Measurements from ENCODE around the gene TIMM21. TPM values are rescaled to one million over a fixed set of nuclear protein-coding genes. Genes with fewer than 3 reads are reported as not detected.

Gene TIMM21
- total RNA-seq, 2 experiments from 2014 or later, result 23.8 to 24.6 TPM

DNA sequence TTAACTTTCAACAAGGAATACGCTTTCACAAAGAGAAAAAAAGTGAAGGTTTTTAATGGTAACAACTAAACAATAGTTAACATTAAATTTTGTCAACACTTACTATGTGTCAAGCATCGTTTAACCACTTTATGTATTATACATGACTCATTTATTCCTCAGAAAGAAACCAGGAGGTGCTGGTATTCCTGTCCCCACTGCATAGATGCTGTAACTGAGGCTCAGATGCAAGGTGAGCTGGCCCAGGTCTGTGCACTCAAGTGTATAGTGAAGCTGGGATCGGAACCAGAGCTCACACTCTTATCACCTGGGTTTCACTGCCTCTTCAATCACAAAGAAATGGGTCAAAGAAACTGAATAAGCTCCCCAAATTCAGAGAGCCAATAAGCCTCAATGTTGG is 17.2 kb upstream of the TIMM21 start:
- no peaks in the 10 kb centered on the region for H3K9me3 Mint-ChIP-seq
- H3K36me3 Mint-ChIP-seq (ENCODE audit: low read depth), result no peaks in the 10 kb centered on the region
- no peak overlapping the region for H3K27ac Mint-ChIP-seq
- DNase-seq, result no peak
- ChIA-PET CTCF (no interaction called here), POLR2A (no interaction called here)
- H3K27me3 Mint-ChIP-seq, result no peaks in the 10 kb centered on the region
- H3K4me1 Mint-ChIP-seq, result no peaks in the 10 kb centered on the region
- H3K4me3 Mint-ChIP-seq, result no peak overlapping the region

DNA sequence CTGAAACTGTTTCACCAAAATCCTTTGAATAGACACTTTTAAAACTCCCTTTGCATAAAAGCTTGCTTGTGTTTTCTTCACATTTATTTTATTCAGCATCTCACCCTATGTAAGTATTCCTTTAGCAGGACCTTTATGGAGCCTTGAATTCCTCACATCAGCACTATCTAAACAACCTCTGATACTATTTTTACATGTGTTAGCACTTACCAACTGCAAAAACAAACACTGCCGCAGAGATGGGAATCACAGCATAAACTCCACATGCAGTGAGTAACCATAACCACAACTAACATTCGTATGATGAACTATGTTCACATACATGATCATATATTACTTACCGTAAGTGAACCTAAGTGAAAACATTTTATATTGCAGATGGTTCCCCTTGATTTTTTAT is 16.1 kb upstream of the TIMM21 start:
- no peak for DNase-seq
- Mint-ChIP-seq H3K4me1 (no peaks in the 10 kb centered on the region), H3K27me3 (no peaks in the 10 kb centered on the region), H3K9me3 (no peaks in the 10 kb centered on the region), H3K36me3 (ENCODE audit: low read depth) (no peaks in the 10 kb centered on the region), H3K27ac (no peak overlapping the region), H3K4me3 (no peak overlapping the region)
- ChIA-PET CTCF (no interaction called here), POLR2A (no interaction called here)

DNA sequence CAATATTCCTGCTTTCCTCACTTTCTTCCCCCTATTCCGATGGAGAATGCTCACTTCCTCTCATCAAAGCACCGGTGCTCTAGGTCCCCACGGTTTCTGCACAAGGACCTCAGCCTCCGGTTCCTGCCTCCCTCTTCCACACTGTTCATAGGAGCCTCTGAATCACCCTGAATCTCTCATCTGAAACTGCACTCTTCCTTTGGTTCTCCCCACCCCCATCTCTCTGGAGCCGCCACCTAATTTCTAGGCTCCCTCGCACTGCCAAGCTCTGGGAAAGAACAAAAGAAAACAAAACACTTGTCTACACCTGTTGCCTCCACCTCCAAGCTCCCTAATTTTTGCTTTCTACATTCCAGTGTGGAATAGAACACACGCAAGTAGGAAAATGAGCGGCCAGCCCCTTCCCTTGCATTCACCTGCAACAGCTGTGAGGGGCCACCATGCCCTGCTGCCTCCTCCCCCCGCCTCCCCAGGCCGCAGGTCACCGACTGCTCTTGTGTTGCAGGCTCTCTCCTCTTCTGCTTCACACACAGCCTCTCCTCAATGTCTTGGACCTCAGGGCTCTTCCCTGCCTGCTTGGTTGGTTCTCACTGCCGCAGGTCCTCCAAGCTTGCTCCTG is 10.3 kb upstream of the TIMM21 start:
- no peaks in the 10 kb centered on the region for H3K36me3 Mint-ChIP-seq (ENCODE audit: low read depth)
- CTCF ChIA-PET, result interaction anchor here (1.4 to 2.2 kb wide), 2 partner anchors 13 to 20 kb away, joined by 3 to 7 read pairs; no protein-coding TSS in a partner anchor
- DNase-seq, result no peak
- no peaks in the 10 kb centered on the region for H3K9me3 Mint-ChIP-seq
- POLR2A ChIA-PET, result no interaction called here
- H3K27ac Mint-ChIP-seq, result no peak overlapping the region
- no peak overlapping the region for H3K4me3 Mint-ChIP-seq
- H3K4me1 Mint-ChIP-seq, result peaks cover 6% of the 10 kb centered on the region
- H3K27me3 Mint-ChIP-seq, result peaks cover 3% of the 10 kb centered on the region

DNA sequence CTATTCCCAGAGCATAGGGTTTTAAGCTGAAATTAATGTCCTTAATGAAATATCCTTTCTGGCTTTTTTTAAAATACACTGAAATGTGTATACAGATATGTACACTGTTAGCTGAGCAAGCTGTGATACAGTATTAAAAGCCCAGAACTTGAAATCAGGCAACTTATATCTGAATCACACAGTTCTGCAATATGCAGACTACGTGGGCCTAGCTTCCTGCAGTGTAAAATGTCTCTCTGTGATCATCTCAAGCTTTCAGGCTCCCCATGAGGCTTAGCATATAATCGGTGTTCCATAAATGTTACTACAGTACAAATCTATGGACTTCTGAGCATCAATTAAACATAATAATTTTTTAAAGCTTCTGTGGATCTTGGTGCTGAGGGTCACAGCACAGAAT is 8.9 kb upstream of the TIMM21 start:
- H3K4me1 Mint-ChIP-seq, result peaks cover 6% of the 10 kb centered on the region
- H3K9me3 Mint-ChIP-seq, result no peaks in the 10 kb centered on the region
- ChIA-PET POLR2A (no interaction called here), CTCF (interaction anchor here (1.4 to 2.2 kb wide), 3 partner anchors 9 to 18 kb away, joined by 3 to 7 read pairs (median 3); no protein-coding TSS in a partner anchor)
- no peak overlapping the region for H3K4me3 Mint-ChIP-seq
- H3K36me3 Mint-ChIP-seq (ENCODE audit: low read depth), result no peaks in the 10 kb centered on the region
- no peak for DNase-seq
- peaks cover 3% of the 10 kb centered on the region for H3K27me3 Mint-ChIP-seq
- no peak overlapping the region for H3K27ac Mint-ChIP-seq

DNA sequence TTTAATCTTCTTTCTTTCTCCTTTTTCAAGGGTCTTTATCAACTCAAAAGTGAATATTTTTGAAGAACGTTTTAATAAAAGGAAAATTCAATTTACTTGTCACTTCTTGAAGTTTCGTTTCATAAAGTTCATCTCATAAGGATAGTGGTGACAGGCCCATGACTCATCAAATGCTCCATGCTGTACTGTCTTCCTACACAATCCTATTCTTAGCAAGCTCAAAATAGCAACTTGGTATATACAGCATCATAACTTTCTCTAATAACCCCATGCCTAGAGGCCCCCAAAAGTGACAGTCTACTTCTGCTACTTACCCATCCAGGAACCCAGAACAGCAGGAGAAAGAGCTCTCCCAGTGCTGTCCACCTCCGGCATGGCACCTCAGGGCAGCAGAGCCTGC is 8.4 kb upstream of the TIMM21 start:
- H3K4me3 Mint-ChIP-seq, result no peak overlapping the region
- no peaks in the 10 kb centered on the region for H3K9me3 Mint-ChIP-seq
- no peaks in the 10 kb centered on the region for H3K36me3 Mint-ChIP-seq (ENCODE audit: low read depth)
- no peak for DNase-seq
- CTCF ChIA-PET, result interaction anchor here (1.4 to 2.2 kb wide), 2 partner anchors 10 to 15 kb away, joined by 3 to 7 read pairs; no protein-coding TSS in a partner anchor
- no peak overlapping the region for H3K27ac Mint-ChIP-seq
- peaks cover 3% of the 10 kb centered on the region for H3K27me3 Mint-ChIP-seq
- POLR2A ChIA-PET, result no interaction called here
- H3K4me1 Mint-ChIP-seq, result peaks cover 6% of the 10 kb centered on the region

DNA sequence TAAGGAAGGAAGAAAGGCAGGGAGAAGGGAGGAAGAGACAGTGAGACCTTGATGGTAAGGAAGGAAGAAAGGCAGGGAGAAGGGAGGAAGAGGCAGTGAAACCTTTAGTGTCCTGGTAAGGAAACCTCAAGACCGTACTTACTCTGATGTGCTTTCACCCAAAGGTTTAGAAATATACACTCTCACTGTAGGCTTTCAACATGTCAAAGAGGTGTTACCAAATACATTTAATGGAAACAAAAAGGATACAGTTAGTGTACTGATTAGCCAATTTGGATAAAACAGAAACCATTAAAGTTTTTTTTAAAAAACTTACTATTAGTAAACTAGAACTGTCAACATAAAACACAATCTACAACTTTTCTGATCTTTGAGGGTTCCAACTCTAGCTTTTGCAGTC is 7.7 kb upstream of the TIMM21 start:
- Mint-ChIP-seq H3K27ac (no peak overlapping the region), H3K4me3 (no peak overlapping the region), H3K4me1 (peaks cover 6% of the 10 kb centered on the region), H3K36me3 (ENCODE audit: low read depth) (no peaks in the 10 kb centered on the region), H3K27me3 (peaks cover 3% of the 10 kb centered on the region), H3K9me3 (no peaks in the 10 kb centered on the region)
- POLR2A ChIA-PET, result no interaction called here
- no peak for DNase-seq
- CTCF ChIA-PET, result interaction anchor here (1.4 to 1.6 kb wide), 2 partner anchors 10 to 58 kb away, joined by 3 read pairs; no protein-coding TSS in a partner anchor

DNA sequence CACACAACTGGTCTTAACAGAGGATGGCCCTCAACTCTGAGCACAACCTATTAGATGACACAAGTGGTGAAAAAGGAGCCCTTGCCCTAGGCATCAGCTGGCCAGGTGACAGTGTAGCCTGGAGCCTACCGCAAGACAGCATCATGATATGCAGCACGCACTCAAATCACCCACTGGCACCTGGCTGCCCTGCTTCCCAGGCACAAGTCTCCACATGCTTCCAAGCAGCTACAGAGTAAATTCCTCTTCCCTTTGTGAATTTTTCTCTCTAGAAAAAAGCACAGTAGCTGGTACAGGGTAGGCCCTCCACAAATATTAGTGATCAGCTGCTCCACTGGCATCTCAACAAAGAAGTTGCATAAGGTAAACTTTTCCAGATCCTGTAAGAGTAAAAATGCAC is 6.7 kb upstream of the TIMM21 start:
- H3K4me3 Mint-ChIP-seq, result no peak overlapping the region
- H3K9me3 Mint-ChIP-seq, result no peaks in the 10 kb centered on the region
- ChIA-PET POLR2A (interaction anchor here (0.6 kb wide), 1 partner anchor 59 kb away, joined by 3 read pairs; no protein-coding TSS in a partner anchor), CTCF (interaction anchor here (0.9 to 1.6 kb wide), 2 partner anchors 30 to 59 kb away, joined by 3 to 5 read pairs; no protein-coding TSS in a partner anchor)
- peaks cover 3% of the 10 kb centered on the region for H3K27me3 Mint-ChIP-seq
- H3K36me3 Mint-ChIP-seq (ENCODE audit: low read depth), result no peaks in the 10 kb centered on the region
- peaks cover 12% of the 10 kb centered on the region for H3K4me1 Mint-ChIP-seq
- H3K27ac Mint-ChIP-seq, result no peak overlapping the region
- DNase-seq, result no peak

DNA sequence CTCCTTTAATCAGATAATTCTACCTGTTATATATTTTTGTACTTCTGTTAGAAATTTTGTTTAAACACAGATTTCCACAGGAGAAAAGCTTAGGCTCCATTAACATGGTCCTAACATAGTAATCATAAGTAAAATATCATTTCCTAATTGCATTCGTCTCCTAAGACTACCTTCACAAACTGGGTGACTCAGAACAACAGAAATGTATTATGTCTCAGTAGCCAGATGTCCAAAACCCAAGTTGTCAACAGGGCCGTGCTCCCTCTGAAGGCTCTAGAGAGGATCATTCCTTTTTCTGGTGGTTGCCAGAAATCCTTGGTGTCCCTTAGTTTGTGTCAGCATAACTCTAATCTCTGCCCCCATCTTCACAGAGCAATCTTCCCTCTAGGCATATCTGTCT is 6.1 kb upstream of the TIMM21 start:
- no peaks in the 10 kb centered on the region for H3K9me3 Mint-ChIP-seq
- H3K27me3 Mint-ChIP-seq, result peaks cover 3% of the 10 kb centered on the region
- CTCF ChIA-PET, result interaction anchor here (0.9 kb wide), 1 partner anchor 31 kb away, joined by 5 read pairs; no protein-coding TSS in a partner anchor
- DNase-seq, result no peak
- no peaks in the 10 kb centered on the region for H3K36me3 Mint-ChIP-seq (ENCODE audit: low read depth)
- no peak overlapping the region for H3K4me3 Mint-ChIP-seq
- H3K27ac Mint-ChIP-seq, result no peak overlapping the region
- H3K4me1 Mint-ChIP-seq, result peaks cover 17% of the 10 kb centered on the region
- POLR2A ChIA-PET, result interaction anchor here (0.6 kb wide), 1 partner anchor 59 kb away, joined by 3 read pairs; no protein-coding TSS in a partner anchor

DNA sequence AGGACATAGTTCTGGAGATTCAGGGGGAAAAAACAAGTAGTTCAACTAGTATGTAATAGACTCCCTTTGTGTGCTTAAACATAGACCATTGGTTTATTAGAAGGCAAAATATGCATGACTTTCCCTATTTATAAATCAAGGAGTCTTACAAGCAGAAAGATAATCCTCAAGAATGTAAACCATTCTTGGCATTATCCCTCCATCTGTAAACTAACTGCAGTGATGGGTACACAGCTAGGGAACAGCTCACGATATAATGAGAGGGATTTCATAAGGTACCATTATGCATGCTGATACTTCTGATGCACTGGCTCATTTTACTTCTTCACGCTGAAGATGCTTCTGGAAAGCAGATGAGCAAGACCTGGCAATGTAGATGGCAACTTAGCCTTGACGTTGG is 1.6 kb upstream of the TIMM21 start:
- Mint-ChIP-seq H3K27ac (peak overlapping the region; percentile 99), H3K4me1 (peaks cover 44% of the 10 kb centered on the region), H3K4me3 (peak overlapping the region; percentile 96), H3K9me3 (no peaks in the 10 kb centered on the region), H3K36me3 (ENCODE audit: low read depth) (peaks cover 10% of the 10 kb centered on the region), H3K27me3 (no peaks in the 10 kb centered on the region)
- DNase-seq, result no peak
- ChIA-PET CTCF (no interaction called here), POLR2A (no interaction called here)

DNA sequence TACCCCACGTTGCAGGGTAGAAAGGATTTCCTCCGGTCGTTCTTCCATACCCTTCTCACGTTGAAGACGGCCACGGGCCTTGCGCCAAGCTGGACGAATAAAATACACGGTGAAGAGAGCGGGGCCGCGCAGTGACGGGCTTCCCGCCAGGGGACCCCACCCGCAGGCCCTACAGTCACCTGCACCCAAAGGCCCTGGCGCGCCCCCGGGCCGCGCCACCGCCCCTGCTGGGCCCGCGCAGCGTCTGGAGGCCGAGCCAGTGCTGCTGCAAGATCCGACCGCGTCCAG is 888 bp upstream of the TIMM21 start:
- no peaks in the 10 kb centered on the region for H3K9me3 Mint-ChIP-seq
- peak overlapping the region; percentile 96 for H3K4me3 Mint-ChIP-seq
- H3K4me1 Mint-ChIP-seq, result peaks cover 47% of the 10 kb centered on the region
- ChIA-PET POLR2A (interaction anchor here (0.7 kb wide), 1 partner anchor 924 kb away, joined by 4 read pairs; no protein-coding TSS in a partner anchor), CTCF (no interaction called here)
- no peaks in the 10 kb centered on the region for H3K27me3 Mint-ChIP-seq
- H3K27ac Mint-ChIP-seq, result peak overlapping the region; percentile 99
- no peak for DNase-seq
- peaks cover 10% of the 10 kb centered on the region for H3K36me3 Mint-ChIP-seq (ENCODE audit: low read depth)

DNA sequence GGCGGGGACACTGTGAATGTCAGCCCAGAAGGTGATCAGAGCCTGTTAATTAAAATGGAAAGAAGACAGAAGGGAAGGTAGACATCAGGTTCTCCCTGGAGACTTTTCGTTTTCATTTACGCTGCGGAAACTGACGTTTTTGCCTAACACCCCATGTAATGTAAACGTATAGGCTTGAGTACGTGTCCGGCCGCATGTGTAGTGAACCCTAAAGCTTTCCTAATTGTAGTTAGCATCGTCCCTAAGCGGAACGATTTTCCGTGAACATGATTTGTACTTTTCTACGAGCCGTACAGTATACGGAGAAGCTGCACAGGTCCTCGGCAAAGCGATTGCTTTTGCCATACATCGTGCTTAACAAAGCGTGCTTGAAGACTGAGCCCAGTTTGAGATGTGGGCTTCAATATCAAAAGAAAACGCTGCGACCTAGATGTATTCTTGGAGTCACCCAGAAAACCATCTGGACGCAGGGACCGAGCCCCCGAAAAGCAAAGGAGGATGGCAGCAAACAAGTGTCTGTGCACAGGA is 284 bp downstream of the TIMM21 start:
- POLR2A ChIA-PET, result no interaction called here
- Mint-ChIP-seq H3K9me3 (no peaks in the 10 kb centered on the region), H3K4me1 (peaks cover 57% of the 10 kb centered on the region), H3K36me3 (ENCODE audit: low read depth) (peaks cover 13% of the 10 kb centered on the region), H3K27me3 (no peaks in the 10 kb centered on the region), H3K4me3 (peak overlapping the region; percentile 96), H3K27ac (peak overlapping the region; percentile 99)
- CTCF ChIA-PET, result no interaction called here
- DNase-seq, result no peak

DNA sequence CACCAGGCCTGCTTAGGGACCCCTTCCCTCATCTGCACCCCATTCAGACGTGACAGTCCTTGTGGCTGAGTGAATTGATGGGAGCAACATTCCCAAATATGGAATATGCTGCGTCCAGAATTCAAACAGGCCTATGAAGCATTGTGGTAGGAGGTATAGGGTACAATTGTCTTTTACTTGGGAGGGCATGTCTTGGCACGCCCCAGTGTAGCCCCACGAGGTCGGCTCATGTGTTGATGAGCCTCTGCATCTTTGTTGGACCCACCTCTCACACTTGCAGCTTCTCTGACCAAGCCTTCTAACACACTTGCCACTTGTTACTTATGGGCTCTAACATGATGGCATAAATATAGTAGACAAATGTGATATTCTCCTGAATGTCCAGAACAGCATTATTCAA is 1.6 kb downstream of the TIMM21 start:
- Mint-ChIP-seq H3K9me3 (no peaks in the 10 kb centered on the region), H3K4me3 (peak overlapping the region; percentile 96), H3K27me3 (no peaks in the 10 kb centered on the region), H3K27ac (peak overlapping the region; percentile 99), H3K4me1 (peaks cover 57% of the 10 kb centered on the region), H3K36me3 (ENCODE audit: low read depth) (peaks cover 13% of the 10 kb centered on the region)
- DNase-seq, result no peak
- POLR2A ChIA-PET, result no interaction called here
- CTCF ChIA-PET, result no interaction called here

DNA sequence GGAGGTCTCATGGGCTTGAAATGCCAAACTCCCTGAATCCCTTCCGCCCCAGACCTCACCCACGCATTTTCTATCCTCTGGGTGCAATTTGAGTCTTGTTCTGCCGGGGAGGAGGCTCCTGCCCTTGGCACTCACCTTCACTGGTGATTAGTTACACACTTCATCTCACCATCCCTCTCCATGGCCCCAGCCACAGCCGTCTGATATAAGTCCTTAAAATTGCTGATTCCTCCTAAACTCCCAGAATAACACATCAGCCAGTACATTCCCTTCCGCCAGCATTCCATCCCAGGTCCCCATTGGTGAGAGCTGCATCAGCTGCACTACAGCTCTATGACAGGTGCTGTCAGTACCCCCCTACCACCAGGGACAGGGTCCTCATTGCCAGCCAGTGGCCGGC is 3.9 kb downstream of the TIMM21 start:
- H3K36me3 Mint-ChIP-seq (ENCODE audit: low read depth), result peaks cover 25% of the 10 kb centered on the region
- H3K4me1 Mint-ChIP-seq, result peaks cover 45% of the 10 kb centered on the region

More for the DNA sequence above, 3.9 kb downstream of the TIMM21 start:
- CTCF ChIA-PET, result interaction anchor here (0.5 to 1.9 kb wide), 5 partner anchors 9 to 357 kb away, joined by 3 to 4 read pairs (median 4); no protein-coding TSS in a partner anchor
- Mint-ChIP-seq H3K27ac (peak overlapping the region; percentile 78), H3K27me3 (no peaks in the 10 kb centered on the region), H3K9me3 (no peaks in the 10 kb centered on the region), H3K4me3 (no peak overlapping the region)
- POLR2A ChIA-PET, result no interaction called here
- no peak for DNase-seq

Data from activated CD4-positive, alpha-beta T cell treated with anti-CD3 and anti-CD28 coated beads, Interleukin-2, amount 10 ng/mL, durations not matched to agents 7 days and 5 days (primary cell).